HS-5 (cell line): ENCODE measurements around the gene ACSF2.
"Not testable (repeated sequence)": the region's sequence is repeated elsewhere in the genome, so short reads cannot be mapped to it uniquely, and the experiment has no call there.

Experiments
- DNase-seq: peaks from one replicate; pipeline ENCODE4 v3.0.0-alpha.2; 2012; ENCODE audit warnings: low read depth

The ACSF2 gene

GRCh38 chr17:50464736-50465135, 38.7 kb downstream of the ACSF2 start:
- no peak for DNase-seq

- no peak for DNase-seq
Measured at GRCh38 chr17:50465171-50465570, 39.2 kb downstream of the ACSF2 start.

- DNase-seq = no peak
Measured at GRCh38 chr17:50465635-50466034, 39.6 kb downstream of the ACSF2 start.

GRCh38 chr17:50466371-50467113, 40.5 kb downstream of the ACSF2 start:
- no peak for DNase-seq

GRCh38 chr17:50467114-50467854, 41.3 kb downstream of the ACSF2 start:
- no peak for DNase-seq

GRCh38 chr17:50467855-50468303, 41.9 kb downstream of the ACSF2 start:
- no peak for DNase-seq

GRCh38 chr17:50468304-50469207, 42.5 kb downstream of the ACSF2 start, which contains the start of gene CHAD:
Gene CHAD (minus strand): TSS chr17:50468880. CDS start chr17:50468813, 67 bp downstream.
- DNase-seq = no peak

GRCh38 chr17:50469208-50469605, 43.2 kb downstream of the ACSF2 start:
- DNase-seq = no peak

GRCh38 chr17:50469671-50470305, 43.8 kb downstream of the ACSF2 start:
- DNase-seq = no peak

GRCh38 chr17:50470426-50470825, 44.4 kb downstream of the ACSF2 start:
- no peak for DNase-seq

- DNase-seq = no peak
Measured at GRCh38 chr17:50471009-50471905, 45.2 kb downstream of the ACSF2 start.

GRCh38 chr17:50472286-50472685, 46.3 kb downstream of the ACSF2 start:
- DNase-seq = no peak

- not testable (repeated sequence) for DNase-seq
Measured at GRCh38 chr17:50472761-50473161, 46.7 kb downstream of the ACSF2 start.

GRCh38 chr17:50473901-50474300, 47.9 kb downstream of the ACSF2 start:
- DNase-seq = no peak

- no peak for DNase-seq
Measured at GRCh38 chr17:50474523-50474922, 48.5 kb downstream of the ACSF2 start.

- DNase-seq = no peak
Measured at GRCh38 chr17:50475362-50475761, 49.3 kb downstream of the ACSF2 start.

GRCh38 chr17:50475775-50476544, 49.9 kb downstream of the ACSF2 start:
- not testable (repeated sequence) for DNase-seq

- DNase-seq = no peak
Measured at GRCh38 chr17:50476545-50477315, 50.7 kb downstream of the ACSF2 start.

- no peak for DNase-seq
Measured at GRCh38 chr17:50477976-50478375, 52.0 kb downstream of the ACSF2 start.
